Measurements from ENCODE around the gene CYB561D1.
"Not testable (repeated sequence)": the region's sequence is repeated elsewhere in the genome, so short reads cannot be mapped to it uniquely, and the experiment has no call there.

- TF ChIP-seq CTCF, POLR2A, EP300 (IDR thresholded peaks at IDR 0.05): not testable (repeated sequence)
Measured at GRCh38 chr1:109445949-109446695, 47.8 kb upstream of the CYB561D1 start.
